Measurements from ENCODE around the gene CERS6. TPM values are rescaled to one million over a fixed set of nuclear protein-coding genes. Genes with fewer than 3 reads are reported as not detected.

CERS6 gene
- polyA plus RNA-seq, 1 donor from 2014 or later = 59.3 TPM

GRCh38 chr2:168649105-168649504 lies 193.0 kb downstream of the CERS6 start:
- H2AFZ ChIP-seq (ENCODE audit: low read depth, low read length) = no peak overlapping the region
- H3K79me2 ChIP-seq (replicated peaks; ENCODE audit: insufficient read depth, low read length) = peaks cover 23% of the 10 kb centered on the region
- no peaks in the 10 kb centered on the region for H3F3A ChIP-seq (ENCODE audit: insufficient read depth, low read length, poor library complexity, severe bottlenecking)
- H3K4me2 ChIP-seq (ENCODE audit: low read length) = no peak overlapping the region
- TF ChIP-seq SMC3 (conservative IDR thresholded peaks at IDR 0.05; ENCODE audit: poor library complexity) = no peak
- no peak for TF ChIP-seq REST (IDR thresholded peaks at IDR 0.05; ENCODE audit: borderline replicate concordance)
- TF ChIP-seq EZH2 (IDR thresholded peaks at IDR 0.05; ENCODE audit: borderline replicate concordance, insufficient read depth, low read length, poor library complexity, severe bottlenecking) = no peak
- no peak for TF ChIP-seq MXI1 (conservative IDR thresholded peaks at IDR 0.05; ENCODE audit: poor library complexity, severe bottlenecking)
- no peak for TF ChIP-seq EP300 (conservative IDR thresholded peaks at IDR 0.05; ENCODE audit: poor library complexity, severe bottlenecking)
- no peak for TF ChIP-seq RAD21 (conservative IDR thresholded peaks at IDR 0.05)
- no peak for TF ChIP-seq POLR2AphosphoS5 (IDR thresholded peaks at IDR 0.05)
- TF ChIP-seq, protein P1, sequence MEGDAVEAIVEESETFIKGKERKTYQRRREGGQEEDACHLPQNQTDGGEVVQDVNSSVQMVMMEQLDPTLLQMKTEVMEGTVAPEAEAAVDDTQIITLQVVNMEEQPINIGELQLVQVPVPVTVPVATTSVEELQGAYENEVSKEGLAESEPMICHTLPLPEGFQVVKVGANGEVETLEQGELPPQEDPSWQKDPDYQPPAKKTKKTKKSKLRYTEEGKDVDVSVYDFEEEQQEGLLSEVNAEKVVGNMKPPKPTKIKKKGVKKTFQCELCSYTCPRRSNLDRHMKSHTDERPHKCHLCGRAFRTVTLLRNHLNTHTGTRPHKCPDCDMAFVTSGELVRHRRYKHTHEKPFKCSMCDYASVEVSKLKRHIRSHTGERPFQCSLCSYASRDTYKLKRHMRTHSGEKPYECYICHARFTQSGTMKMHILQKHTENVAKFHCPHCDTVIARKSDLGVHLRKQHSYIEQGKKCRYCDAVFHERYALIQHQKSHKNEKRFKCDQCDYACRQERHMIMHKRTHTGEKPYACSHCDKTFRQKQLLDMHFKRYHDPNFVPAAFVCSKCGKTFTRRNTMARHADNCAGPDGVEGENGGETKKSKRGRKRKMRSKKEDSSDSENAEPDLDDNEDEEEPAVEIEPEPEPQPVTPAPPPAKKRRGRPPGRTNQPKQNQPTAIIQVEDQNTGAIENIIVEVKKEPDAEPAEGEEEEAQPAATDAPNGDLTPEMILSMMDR (IDR thresholded peaks at IDR 0.05; ENCODE audit: poor library complexity, severe bottlenecking) = no peak
- no peak for TF ChIP-seq TAF1 (IDR thresholded peaks at IDR 0.05; ENCODE audit: low read depth)
- H3K9me2 ChIP-seq (ENCODE audit: insufficient read depth, low read length) = no peaks in the 10 kb centered on the region
- H3K9ac ChIP-seq (ENCODE audit: low read length) = no peak overlapping the region
- H4K20me1 ChIP-seq (ENCODE audit: insufficient read depth) = no peaks in the 10 kb centered on the region
- H3K9me3 ChIP-seq (ENCODE audit: low read length) = no peaks in the 10 kb centered on the region
- no peaks in the 10 kb centered on the region for H3K27me3 ChIP-seq (ENCODE audit: insufficient read depth, low read depth, low read length)
- H3K27ac ChIP-seq (ENCODE audit: low read length) = no peak overlapping the region
- no peak overlapping the region for H3K4me3 ChIP-seq (ENCODE audit: low read length)
- no peaks in the 10 kb centered on the region for H3K36me3 ChIP-seq (ENCODE audit: insufficient read depth, low read length)

GRCh38 chr2:168649562-168649961 lies 193.5 kb downstream of the CERS6 start:
- Histone ChIP-seq H3K4me3 (ENCODE audit: low read length) (no peak overlapping the region), H3K9ac (ENCODE audit: low read length) (no peak overlapping the region), H3K27me3 (ENCODE audit: insufficient read depth, low read depth, low read length) (no peaks in the 10 kb centered on the region), H2AFZ (ENCODE audit: low read depth, low read length) (no peak overlapping the region), H3K4me2 (ENCODE audit: low read length) (no peak overlapping the region), H3K9me2 (ENCODE audit: insufficient read depth, low read length) (no peaks in the 10 kb centered on the region), H3K27ac (ENCODE audit: low read length) (no peak overlapping the region), H3K79me2 (replicated peaks; ENCODE audit: insufficient read depth, low read length) (peaks cover 23% of the 10 kb centered on the region), H3K9me3 (ENCODE audit: low read length) (no peaks in the 10 kb centered on the region), H3K36me3 (ENCODE audit: insufficient read depth, low read length) (no peaks in the 10 kb centered on the region), H4K20me1 (ENCODE audit: insufficient read depth) (no peaks in the 10 kb centered on the region), H3F3A (ENCODE audit: insufficient read depth, low read length, poor library complexity, severe bottlenecking) (no peaks in the 10 kb centered on the region)
- TF ChIP-seq SMC3 (conservative IDR thresholded peaks at IDR 0.05; ENCODE audit: poor library complexity) = no peak
- TF ChIP-seq TAF1 (IDR thresholded peaks at IDR 0.05; ENCODE audit: low read depth) = no peak
- no peak for TF ChIP-seq POLR2AphosphoS5 (IDR thresholded peaks at IDR 0.05)
- TF ChIP-seq RAD21 (conservative IDR thresholded peaks at IDR 0.05) = no peak
- TF ChIP-seq, protein P1 (IDR thresholded peaks at IDR 0.05; ENCODE audit: poor library complexity, severe bottlenecking) = no peak
